Gastrocnemius medialis (tissue), 4 donors: ENCODE results near the gene EREG.

Experiments
- CTCF ChIP-seq, 5 experiments: fragments of 450-650 bp in 3 of 5; fragments of 200-600 bp in 2 of 5; sonication (generic) in 2 of 5; IDR thresholded peaks in 4 of 5; conservative IDR thresholded peaks in 1 of 5; 1 replicate in 4 of 5; 2 replicates in 1 of 5; pipeline ENCODE4 v1.5.1; 2016 to 2019; ENCODE audit warnings: antibody characterized with exemption in 5 of 5, mild to moderate bottlenecking in 3 of 5, moderate library complexity in 3 of 5
- POLR2A ChIP-seq, 2 donors: fragments of 450-650 bp; IDR thresholded peaks; one replicate each; pipeline ENCODE4 v1.6.1; 2017; ENCODE audit warnings: antibody characterized with exemption in 2 of 2, mild to moderate bottlenecking in 2 of 2, moderate library complexity in 2 of 2

GRCh38 chr4:74389494-74389893, 24.5 kb downstream of the EREG start:
- TF ChIP-seq POLR2A (IDR thresholded peaks at IDR 0.05) (no peak), CTCF (IDR thresholded peaks at IDR 0.05 in 4 of 5, conservative IDR thresholded peaks at IDR 0.05 in 1 of 5) (no peak)
